Measurements from ENCODE around the gene ZNF280B. TPM values are rescaled to one million over a fixed set of nuclear protein-coding genes. Genes with fewer than 3 reads are reported as not detected.

The ZNF280B gene
- total RNA-seq, 1 experiment from 2014 or later = 5.9 TPM

DNA sequence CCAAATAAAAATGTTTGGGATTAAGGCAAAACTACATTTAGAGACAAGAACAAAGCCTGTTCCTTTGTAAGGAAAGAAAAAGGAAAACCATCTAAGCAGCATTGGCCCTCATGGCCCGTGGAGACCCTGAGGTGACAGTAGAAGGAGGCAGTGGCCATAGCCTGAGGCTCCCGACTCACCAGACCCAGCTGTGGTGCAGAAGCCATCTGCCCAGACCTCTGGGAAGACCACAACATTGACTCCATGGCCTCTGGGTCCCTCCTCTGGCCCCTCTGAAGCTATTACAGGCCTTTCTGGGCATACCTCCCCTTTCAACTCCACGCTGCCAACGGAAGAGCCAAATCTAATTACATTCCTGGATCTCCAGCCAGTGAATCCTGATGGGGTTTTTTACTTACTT lies 44.1 kb upstream of the ZNF280B start:
- DNase-seq (ENCODE audit: low spot score) (peak; percentile 50), ATAC-seq (peak; percentile 95)
- Mint-ChIP-seq H3K9me3 (0 out of 2 replicates have a peak, but pooled peaks cover 3% of the 10 kb centered on the region), H3K4me3 (no peak overlapping the region), H3K36me3 (no peaks in the 10 kb centered on the region), H3K27ac (no peak overlapping the region), H3K4me1 (no peaks in the 10 kb centered on the region), H3K27me3 (ENCODE audit: low read depth) (peaks cover 94% of the 10 kb centered on the region)
- TF ChIP-seq, protein P1, sequence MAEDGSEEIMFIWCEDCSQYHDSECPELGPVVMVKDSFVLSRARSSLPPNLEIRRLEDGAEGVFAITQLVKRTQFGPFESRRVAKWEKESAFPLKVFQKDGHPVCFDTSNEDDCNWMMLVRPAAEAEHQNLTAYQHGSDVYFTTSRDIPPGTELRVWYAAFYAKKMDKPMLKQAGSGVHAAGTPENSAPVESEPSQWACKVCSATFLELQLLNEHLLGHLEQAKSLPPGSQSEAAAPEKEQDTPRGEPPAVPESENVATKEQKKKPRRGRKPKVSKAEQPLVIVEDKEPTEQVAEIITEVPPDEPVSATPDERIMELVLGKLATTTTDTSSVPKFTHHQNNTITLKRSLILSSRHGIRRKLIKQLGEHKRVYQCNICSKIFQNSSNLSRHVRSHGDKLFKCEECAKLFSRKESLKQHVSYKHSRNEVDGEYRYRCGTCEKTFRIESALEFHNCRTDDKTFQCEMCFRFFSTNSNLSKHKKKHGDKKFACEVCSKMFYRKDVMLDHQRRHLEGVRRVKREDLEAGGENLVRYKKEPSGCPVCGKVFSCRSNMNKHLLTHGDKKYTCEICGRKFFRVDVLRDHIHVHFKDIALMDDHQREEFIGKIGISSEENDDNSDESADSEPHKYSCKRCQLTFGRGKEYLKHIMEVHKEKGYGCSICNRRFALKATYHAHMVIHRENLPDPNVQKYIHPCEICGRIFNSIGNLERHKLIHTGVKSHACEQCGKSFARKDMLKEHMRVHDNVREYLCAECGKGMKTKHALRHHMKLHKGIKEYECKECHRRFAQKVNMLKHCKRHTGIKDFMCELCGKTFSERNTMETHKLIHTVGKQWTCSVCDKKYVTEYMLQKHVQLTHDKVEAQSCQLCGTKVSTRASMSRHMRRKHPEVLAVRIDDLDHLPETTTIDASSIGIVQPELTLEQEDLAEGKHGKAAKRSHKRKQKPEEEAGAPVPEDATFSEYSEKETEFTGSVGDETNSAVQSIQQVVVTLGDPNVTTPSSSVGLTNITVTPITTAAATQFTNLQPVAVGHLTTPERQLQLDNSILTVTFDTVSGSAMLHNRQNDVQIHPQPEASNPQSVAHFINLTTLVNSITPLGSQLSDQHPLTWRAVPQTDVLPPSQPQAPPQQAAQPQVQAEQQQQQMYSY (CRISPR knock-in tag; IDR thresholded peaks at IDR 0.05) = no peak
- TF ChIP-seq, protein P2, sequence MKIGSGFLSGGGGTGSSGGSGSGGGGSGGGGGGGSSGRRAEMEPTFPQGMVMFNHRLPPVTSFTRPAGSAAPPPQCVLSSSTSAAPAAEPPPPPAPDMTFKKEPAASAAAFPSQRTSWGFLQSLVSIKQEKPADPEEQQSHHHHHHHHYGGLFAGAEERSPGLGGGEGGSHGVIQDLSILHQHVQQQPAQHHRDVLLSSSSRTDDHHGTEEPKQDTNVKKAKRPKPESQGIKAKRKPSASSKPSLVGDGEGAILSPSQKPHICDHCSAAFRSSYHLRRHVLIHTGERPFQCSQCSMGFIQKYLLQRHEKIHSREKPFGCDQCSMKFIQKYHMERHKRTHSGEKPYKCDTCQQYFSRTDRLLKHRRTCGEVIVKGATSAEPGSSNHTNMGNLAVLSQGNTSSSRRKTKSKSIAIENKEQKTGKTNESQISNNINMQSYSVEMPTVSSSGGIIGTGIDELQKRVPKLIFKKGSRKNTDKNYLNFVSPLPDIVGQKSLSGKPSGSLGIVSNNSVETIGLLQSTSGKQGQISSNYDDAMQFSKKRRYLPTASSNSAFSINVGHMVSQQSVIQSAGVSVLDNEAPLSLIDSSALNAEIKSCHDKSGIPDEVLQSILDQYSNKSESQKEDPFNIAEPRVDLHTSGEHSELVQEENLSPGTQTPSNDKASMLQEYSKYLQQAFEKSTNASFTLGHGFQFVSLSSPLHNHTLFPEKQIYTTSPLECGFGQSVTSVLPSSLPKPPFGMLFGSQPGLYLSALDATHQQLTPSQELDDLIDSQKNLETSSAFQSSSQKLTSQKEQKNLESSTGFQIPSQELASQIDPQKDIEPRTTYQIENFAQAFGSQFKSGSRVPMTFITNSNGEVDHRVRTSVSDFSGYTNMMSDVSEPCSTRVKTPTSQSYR (CRISPR knock-in tag; IDR thresholded peaks at IDR 0.05) = no peak
- TF ChIP-seq ELF4 (CRISPR knock-in tag; IDR thresholded peaks at IDR 0.05; ENCODE audit: low read depth) = no peak
- no peak for TF ChIP-seq JUN (CRISPR knock-in tag; IDR thresholded peaks at IDR 0.05)
- TF ChIP-seq ZNF138 (CRISPR knock-in tag; conservative IDR thresholded peaks at IDR 0.05) = no peak
- TF ChIP-seq RORB (CRISPR knock-in tag; IDR thresholded peaks at IDR 0.05) = no peak
- no peak for TF ChIP-seq ATF1 (CRISPR knock-in tag; IDR thresholded peaks at IDR 0.05)
- no peak for TF ChIP-seq SMAD4 (CRISPR knock-in tag; IDR thresholded peaks at IDR 0.05)
- no peak for TF ChIP-seq CREM (CRISPR knock-in tag; IDR thresholded peaks at IDR 0.05)
- TF ChIP-seq, protein P3, sequence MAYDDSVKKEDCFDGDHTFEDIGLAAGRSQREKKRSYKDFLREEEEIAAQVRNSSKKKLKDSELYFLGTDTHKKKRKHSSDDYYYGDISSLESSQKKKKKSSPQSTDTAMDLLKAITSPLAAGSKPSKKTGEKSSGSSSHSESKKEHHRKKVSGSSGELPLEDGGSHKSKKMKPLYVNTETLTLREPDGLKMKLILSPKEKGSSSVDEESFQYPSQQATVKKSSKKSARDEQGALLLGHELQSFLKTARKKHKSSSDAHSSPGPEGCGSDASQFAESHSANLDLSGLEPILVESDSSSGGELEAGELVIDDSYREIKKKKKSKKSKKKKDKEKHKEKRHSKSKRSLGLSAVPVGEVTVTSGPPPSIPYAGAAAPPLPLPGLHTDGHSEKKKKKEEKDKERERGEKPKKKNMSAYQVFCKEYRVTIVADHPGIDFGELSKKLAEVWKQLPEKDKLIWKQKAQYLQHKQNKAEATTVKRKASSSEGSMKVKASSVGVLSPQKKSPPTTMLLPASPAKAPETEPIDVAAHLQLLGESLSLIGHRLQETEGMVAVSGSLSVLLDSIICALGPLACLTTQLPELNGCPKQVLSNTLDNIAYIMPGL (CRISPR knock-in tag; IDR thresholded peaks at IDR 0.05) = no peak
- ChIA-PET POLR2A (interaction anchor here (0.6 kb wide), 1 partner anchor 15 kb away, joined by 5 read pairs; no protein-coding TSS in a partner anchor), CTCF (interaction anchor here (0.9 to 1.7 kb wide), 16 partner anchors 24 to 452 kb away, joined by 3 to 31 read pairs (median 4); partner anchors contain the start of genes ZNF280A and ZNF280B)

DNA sequence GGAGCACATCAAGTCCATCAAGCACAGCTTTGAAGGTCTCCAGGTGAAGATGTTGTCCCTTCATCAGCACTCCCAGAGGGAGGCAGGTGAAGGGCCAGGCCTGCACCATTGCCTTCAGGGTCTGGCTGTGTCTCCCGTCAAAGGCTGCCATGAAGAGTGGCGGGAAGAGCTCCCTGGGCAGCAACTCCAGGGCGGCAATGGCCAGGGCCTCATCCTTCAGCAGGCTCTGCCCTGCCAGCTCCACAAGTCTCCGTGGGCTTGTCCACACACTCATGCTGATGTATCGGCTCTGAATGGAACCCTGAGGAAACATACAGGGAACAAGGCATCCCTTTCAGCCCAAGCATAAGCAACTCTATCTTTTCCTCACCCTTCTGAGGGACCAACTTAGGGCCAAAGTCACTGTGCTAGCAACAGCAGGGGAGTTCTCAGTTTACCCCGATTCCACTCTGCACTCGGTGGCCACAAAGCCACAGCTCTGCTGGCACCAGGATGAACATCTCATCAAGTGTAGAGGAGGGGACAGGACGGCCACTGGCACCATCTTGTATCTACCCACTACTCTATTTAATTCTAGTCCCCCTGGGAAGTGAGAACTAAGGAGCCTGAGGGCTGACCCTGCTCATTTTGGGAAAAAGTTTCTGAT lies 42.4 kb upstream of the ZNF280B start:
- no peak overlapping the region for H3K4me3 Mint-ChIP-seq
- no peak overlapping the region for H3K27ac Mint-ChIP-seq
- no peaks in the 10 kb centered on the region for H3K36me3 Mint-ChIP-seq
- TF ChIP-seq NR2C2 (CRISPR knock-in tag; IDR thresholded peaks at IDR 0.05) (no peak), SMAD4 (CRISPR knock-in tag; IDR thresholded peaks at IDR 0.05) (no peak), MYBL2 (CRISPR knock-in tag; IDR thresholded peaks at IDR 0.05) (no peak), SOX15 (CRISPR knock-in tag; IDR thresholded peaks at IDR 0.05) (no peak), KAT7 (CRISPR knock-in tag; IDR thresholded peaks at IDR 0.05; ENCODE audit: borderline replicate concordance) (no peak), ZNF396 (CRISPR knock-in tag; IDR thresholded peaks at IDR 0.05; ENCODE audit: borderline replicate concordance) (no peak)
- TF ChIP-seq, protein P4, sequence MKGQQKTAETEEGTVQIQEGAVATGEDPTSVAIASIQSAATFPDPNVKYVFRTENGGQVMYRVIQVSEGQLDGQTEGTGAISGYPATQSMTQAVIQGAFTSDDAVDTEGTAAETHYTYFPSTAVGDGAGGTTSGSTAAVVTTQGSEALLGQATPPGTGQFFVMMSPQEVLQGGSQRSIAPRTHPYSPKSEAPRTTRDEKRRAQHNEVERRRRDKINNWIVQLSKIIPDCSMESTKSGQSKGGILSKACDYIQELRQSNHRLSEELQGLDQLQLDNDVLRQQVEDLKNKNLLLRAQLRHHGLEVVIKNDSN (CRISPR knock-in tag; IDR thresholded peaks at IDR 0.05) = no peak
- TF ChIP-seq, protein P5, sequence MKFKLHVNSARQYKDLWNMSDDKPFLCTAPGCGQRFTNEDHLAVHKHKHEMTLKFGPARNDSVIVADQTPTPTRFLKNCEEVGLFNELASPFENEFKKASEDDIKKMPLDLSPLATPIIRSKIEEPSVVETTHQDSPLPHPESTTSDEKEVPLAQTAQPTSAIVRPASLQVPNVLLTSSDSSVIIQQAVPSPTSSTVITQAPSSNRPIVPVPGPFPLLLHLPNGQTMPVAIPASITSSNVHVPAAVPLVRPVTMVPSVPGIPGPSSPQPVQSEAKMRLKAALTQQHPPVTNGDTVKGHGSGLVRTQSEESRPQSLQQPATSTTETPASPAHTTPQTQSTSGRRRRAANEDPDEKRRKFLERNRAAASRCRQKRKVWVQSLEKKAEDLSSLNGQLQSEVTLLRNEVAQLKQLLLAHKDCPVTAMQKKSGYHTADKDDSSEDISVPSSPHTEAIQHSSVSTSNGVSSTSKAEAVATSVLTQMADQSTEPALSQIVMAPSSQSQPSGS (CRISPR knock-in tag; IDR thresholded peaks at IDR 0.05; ENCODE audit: borderline replicate concordance, low read depth) = no peak
- TF ChIP-seq, protein P6, sequence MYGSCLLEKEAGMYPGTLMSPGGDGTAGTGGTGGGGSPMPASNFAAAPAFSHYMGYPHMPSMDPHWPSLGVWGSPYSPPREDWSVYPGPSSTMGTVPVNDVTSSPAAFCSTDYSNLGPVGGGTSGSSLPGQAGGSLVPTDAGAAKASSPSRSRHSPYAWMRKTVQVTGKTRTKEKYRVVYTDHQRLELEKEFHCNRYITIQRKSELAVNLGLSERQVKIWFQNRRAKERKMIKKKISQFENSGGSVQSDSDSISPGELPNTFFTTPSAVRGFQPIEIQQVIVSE (CRISPR knock-in tag; IDR thresholded peaks at IDR 0.05; ENCODE audit: borderline replicate concordance) = no peak
- ATAC-seq (no peak), DNase-seq (ENCODE audit: low spot score) (no peak)
- H3K4me1 Mint-ChIP-seq = no peaks in the 10 kb centered on the region
- H3K9me3 Mint-ChIP-seq = no peaks in the 10 kb centered on the region
- peaks cover 97% of the 10 kb centered on the region for H3K27me3 Mint-ChIP-seq (ENCODE audit: low read depth)
- ChIA-PET CTCF (no interaction called here), POLR2A (no interaction called here)

Measured in WTC11 (cell line).